Activated naive CD4-positive, alpha-beta T cell treated with Interleukin-2 at 50 U/mL for 16 hours (primary cell): ENCODE data around the gene REV1.
"Not testable (repeated sequence)": the region's sequence is repeated elsewhere in the genome, so short reads cannot be mapped to it uniquely, and the experiment has no call there.

Experiments
- DNase-seq: peaks from one replicate; pipeline ENCODE4 v3.0.0-alpha.2; 2020

Gene REV1

DNA sequence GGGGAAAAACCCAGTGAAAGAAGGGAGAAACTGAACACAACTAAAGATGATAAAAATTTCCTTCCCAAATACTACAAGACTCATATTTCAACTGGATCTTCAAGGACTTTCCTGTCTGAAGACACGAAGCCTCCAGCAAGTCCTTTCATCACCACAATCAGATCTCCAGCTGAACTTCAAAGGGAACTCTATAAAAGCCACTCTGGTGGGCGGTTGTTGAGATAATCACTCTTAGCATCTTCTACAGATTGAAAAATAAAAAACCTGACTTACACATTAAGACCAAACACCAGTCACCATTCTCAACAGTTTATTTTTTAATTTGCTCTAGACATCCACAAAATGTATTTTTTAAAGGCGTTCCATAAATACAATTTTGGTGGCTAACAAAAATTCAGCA lies 4.4 kb downstream of the REV1 start:
- no peak for DNase-seq

- no peak for DNase-seq
Measured at GRCh38 chr2:99484205-99484604, 5.6 kb downstream of the REV1 start.

GRCh38 chr2:99481941-99482340 lies 7.9 kb downstream of the REV1 start:
- no peak for DNase-seq

- no peak for DNase-seq
Measured at GRCh38 chr2:99481527-99481926, 8.3 kb downstream of the REV1 start.

DNA sequence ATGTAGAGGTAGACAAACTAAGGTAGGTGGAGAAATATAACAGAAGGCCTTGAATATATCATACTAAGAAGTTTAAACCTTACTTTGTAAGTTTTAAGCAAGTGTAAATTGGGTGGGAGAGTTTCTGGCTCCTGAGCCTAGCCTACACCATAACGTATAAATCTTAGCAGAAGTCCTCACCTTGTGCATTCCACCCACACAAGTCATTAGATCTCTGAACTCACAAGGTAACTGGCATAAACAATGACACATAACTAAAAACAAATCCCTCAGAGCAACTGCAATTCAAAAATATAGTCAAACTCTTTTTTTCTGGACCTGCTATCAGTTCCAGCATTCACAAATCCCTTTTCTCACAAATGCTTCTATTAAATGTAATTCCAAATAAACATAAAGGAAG lies 9.4 kb downstream of the REV1 start:
- DNase-seq = no peak

GRCh38 chr2:99478632-99479031 lies 11.2 kb downstream of the REV1 start:
- no peak for DNase-seq

- DNase-seq = no peak
Measured at GRCh38 chr2:99477054-99477453, 12.8 kb downstream of the REV1 start.

- no peak for DNase-seq
Measured at GRCh38 chr2:99476629-99477028, 13.2 kb downstream of the REV1 start.

DNA sequence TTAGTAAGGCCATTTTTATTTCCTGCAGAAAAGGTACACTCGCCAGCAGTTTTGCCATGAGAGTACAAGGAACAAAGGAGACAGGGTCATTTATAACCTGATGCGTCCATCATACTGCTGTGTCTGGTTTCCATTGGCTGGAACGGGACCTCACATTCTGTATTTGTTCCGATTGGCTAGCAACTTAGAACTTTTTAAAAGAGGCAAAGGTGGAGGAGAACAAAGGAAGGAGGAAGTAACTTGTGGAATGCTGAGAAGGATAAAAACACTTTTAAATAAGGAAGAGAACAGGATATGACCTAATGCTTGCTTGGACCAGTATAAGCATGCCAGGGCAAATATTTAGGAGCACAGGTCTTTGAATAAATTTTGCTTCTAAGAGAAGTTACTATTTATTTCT lies 14.7 kb downstream of the REV1 start:
- DNase-seq = not testable (repeated sequence)

- DNase-seq = no peak
Measured at GRCh38 chr2:99473518-99474083, 16.2 kb downstream of the REV1 start.

GRCh38 chr2:99472600-99472960 lies 17.2 kb downstream of the REV1 start:
- no peak for DNase-seq

DNA sequence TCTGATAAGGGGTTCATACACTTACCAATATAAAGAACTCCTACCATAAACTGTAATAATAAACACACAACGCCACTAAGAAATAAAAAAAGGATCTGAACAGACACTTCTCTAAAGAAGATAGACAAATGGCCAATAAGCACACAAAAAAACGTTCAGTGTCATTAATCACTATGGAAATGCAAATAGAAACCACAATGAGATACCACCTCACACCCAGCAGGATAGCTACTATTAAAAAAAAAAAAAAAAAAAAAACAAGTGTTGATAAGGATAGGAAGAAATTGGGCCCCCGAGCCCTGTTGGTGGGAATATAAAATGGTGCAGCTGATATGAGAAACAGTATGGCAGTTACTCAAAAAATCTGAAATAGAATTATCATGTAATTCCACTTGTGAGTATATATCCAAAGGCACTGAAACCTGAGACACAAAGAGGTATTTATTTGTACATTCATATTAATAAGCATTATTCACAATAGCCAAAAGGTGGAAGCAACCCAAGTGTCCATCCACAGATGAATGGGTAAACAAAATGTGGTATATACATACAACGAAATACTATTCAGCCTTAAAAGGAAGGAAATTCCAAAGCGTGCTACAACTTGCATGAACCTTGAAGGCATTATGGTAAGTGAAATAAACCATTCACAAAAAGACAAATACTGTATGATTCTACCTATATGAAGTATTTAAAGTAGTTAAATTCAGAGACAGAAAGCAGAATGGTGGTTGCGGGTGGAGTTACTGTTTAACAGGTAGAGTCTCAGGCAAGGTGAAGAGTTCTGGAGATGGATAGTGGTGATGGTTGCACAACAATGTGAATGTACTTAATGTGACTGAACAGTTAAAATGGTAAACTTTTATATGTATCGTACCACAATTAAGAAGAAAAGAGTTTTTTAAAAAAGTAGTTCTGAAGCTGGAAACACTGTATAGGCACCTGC lies 17.9 kb downstream of the REV1 start:
- DNase-seq = no peak

GRCh38 chr2:99470957-99471356 lies 18.9 kb downstream of the REV1 start:
- no peak for DNase-seq

GRCh38 chr2:99470459-99470858 lies 19.4 kb downstream of the REV1 start:
- DNase-seq = not testable (repeated sequence)

DNA sequence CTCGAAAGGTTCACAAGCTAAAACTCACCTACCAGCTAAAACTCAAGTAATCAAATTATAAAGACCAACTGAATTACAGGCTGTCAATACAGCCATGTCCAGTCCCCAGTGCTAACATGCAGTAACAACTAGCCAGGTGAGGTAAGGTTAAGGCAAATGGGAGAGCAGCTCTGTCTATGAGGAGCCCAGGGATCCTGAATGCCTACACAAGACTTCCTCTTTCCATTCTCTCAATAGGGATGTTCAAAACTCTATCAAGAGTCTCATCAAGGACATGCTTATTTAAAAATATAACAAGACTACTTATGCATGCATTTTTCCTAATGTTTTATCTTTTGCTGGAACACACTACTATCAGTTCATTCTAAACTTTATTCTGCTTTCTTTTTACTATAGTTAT lies 20.4 kb downstream of the REV1 start:
- no peak for DNase-seq

DNA sequence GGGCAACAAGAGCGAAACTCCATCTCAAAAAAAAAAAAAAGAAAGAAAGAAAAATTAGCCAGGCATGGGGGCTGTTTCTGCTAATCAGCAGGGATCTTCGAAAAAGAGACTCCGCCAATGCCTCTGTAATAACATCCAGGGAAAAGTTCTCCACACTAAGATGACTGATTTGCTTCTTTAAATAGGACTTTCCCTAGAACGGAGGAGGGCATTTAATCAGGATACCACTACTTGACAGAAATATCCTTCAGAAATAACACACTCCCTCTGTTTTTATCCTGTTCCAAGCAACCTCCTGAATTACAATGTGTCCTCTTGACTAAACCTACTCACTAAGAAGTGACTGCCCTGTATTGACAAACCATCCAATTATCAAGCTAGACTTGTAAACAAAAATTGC lies 21.7 kb downstream of the REV1 start:
- DNase-seq = no peak

- DNase-seq = no peak
Measured at GRCh38 chr2:99467390-99467789, 22.4 kb downstream of the REV1 start.

DNA sequence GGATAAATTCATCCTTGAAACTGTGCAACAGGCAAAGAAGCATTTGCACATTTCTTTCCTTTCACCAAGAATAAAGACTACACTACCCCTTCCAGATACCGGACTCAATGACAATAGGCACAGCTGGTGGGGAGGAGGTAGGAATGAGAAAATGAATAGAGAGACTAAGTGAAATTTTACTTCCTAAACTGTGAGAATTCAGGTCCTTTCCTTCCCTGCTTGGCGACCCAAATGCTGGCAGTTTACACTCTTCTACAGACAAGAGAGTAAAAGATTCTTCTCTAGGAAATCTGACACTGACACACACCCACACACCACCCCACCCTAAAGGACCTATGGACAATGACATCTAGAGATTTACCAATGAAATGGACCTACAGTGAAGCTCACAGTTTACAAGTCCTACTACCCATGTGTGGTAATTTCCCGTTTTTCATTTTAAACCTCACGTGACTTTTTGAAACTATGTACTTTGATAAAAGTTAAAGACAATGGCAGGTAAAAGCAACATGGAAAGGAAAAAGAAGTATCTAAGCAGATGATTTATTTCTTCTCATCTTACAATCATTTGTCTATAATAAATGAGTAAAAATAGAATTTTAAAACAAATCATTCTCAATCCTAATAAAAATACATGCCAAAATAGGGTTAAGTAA lies 27.9 kb downstream of the REV1 start:
- DNase-seq = no peak

DNA sequence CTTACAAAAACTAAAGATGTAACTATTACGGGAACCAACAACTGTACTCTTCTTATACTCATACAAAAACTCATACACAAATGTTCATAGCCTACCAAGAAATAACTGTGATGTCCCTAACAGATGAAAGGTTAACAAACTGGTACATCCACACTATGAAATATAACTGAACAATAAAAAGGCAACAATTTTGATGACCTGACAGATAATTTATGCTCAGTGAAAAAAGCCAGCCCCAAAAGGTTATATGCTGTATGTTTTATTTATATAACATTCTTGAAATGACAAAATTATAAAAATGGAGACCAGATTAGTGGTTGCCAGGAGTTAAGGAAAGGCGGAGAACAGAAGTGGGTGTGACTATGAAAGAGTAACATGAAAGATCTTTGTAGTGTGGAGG lies 31.3 kb downstream of the REV1 start:
- no peak for DNase-seq

DNA sequence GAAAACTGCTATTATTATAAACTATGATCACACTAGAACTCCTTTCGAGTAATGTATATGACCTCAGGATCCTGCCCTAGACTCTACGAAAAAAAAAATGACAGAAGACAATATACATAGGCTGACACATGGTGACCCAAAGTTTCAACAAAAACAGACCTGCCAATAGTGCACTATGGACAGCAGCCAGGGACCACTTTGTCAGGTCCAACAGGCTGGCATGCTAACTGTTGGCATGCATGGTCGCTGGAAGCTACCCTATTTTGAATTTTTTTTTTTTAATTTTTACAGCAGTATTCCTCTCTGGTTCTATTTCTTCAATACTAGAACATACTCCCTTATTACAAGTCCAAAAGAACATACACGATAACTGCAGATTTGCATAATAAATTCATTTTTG lies 38.1 kb downstream of the REV1 start:
- DNase-seq = no peak

GRCh38 chr2:99451280-99451679 lies 38.5 kb downstream of the REV1 start:
- DNase-seq = no peak

DNA sequence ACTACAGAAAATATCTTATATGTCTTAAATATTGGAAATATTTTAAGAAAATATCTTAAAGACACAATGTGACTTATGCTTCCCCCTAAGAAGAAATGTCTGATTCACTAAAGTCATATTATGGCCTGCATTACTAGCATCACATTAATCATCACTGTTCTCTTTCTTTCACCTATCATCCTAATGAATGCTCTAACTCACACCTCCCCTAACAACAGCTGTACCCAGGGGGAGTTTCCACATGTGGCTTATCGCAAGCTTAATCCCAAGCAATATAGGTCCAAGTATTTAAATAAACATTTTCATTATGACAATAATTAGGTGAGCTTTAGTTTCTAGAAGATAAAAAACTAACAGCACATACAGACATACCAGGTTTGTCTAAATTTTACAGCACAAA lies 39.6 kb downstream of the REV1 start:
- no peak for DNase-seq

GRCh38 chr2:99448556-99448955 lies 41.3 kb downstream of the REV1 start:
- no peak for DNase-seq

DNA sequence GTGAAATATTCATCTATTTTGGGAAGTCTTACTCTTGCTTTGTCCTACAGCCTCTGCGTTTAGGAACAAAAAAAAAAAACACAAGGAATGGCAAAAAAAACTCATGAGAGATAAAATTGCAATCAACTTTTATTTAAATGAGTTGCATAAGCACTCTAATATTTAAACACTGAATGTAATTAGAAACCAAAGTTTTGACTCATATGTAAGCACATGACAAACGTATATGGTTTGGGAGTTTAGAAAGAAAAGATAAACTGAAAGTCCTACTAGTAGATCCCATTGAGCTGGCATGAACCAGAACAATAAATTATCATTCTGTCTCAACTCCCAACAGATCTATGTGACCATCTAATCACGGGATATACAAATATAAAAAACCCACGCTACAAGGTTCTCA lies 44.8 kb downstream of the REV1 start:
- DNase-seq = no peak
